HG03280 (cell line): ENCODE measurements around the gene DNAH1.

Experiments
- ATAC-seq: cut with Tn5 transposase; IDR thresholded peaks from one replicate; pipeline ENCODE4 v1.9.1; 2021; ENCODE audit warnings: mild to moderate bottlenecking, moderate library complexity; ENCODE audit not compliant: unreplicated experiment

Gene DNAH1

DNA sequence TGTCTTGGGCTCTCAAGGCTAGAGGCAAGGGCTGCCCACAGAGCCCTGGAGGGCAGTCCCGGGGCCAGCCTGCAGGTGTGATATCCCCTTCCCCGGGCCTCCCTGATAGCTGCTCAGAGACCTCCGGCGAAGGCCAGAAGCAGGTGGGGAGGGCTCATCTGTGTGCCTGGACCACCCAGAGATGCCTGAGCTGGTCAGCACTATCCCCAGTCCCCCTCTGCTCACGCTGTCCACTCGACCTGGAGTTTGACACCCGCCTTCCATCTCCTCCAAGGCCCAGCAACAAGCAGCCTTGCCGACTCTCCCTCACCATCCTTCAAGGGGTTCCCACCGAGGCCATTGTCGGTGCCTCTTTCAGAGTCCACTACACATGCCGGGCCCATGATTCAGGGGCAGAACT is 39.4 kb downstream of the DNAH1 start:
- ATAC-seq, result no peak

DNA sequence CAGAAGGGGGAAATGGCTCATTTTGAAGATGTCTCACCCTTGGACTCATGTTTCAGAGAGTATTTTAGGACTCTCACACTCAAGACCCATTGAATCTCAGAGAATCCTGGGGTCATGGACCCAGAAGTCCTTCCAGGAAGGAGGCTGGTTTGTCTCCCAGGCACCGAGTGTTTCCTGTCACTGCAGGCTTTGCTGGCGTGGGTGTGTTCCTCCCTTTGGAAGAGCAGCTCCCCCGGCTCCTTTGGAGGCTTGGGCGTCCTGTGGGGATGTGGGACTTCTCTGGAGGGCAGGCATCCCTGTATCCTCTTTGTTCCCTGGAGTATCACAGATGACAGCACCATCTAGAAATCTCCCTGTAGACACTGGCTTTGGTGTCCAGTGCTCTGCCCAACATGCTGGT is 40.0 kb downstream of the DNAH1 start:
- no peak for ATAC-seq

DNA sequence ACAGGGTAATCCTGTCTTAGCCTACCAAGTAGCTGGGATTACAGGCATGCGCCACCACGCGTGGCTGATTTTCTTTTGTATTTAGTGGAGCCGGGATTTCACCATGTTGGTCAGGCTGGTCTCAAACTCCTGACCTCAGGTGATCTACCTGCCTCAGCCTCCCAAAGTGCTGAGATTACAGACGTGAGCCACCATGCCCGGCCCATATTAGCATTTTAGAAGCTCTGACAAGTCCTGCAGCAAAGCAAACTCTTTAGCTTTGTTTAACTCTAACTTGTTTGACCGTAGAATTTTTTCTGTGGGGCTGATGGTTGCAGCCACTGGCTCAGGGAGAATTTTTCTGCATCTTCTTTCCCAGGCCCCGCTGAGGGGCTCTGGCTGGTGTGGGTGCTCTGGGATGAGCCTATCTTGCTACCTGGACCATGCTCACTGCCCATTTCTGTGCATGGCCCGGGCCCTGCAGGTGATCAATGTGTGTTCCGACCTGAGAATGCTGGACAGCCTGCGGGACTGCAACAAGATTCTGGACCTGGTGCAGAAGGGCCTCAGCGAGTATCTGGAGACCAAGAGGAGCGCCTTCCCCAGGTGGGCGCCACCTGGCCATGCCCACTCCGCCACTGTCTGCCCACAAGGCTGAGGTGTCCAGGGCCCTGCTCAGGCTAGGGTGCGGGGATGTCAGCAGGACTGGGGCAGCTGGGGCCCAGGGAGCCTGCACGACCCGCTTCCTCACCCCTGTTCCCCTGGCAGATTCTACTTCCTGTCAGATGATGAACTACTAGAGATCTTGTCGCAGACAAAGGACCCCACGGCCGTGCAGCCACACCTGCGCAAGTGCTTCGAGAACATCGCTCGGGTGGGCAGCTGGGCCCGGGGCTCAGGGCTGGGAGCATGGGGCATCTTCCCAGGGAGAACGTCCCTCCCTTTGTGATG is 41.3 kb downstream of the DNAH1 start:
- no peak for ATAC-seq

DNA sequence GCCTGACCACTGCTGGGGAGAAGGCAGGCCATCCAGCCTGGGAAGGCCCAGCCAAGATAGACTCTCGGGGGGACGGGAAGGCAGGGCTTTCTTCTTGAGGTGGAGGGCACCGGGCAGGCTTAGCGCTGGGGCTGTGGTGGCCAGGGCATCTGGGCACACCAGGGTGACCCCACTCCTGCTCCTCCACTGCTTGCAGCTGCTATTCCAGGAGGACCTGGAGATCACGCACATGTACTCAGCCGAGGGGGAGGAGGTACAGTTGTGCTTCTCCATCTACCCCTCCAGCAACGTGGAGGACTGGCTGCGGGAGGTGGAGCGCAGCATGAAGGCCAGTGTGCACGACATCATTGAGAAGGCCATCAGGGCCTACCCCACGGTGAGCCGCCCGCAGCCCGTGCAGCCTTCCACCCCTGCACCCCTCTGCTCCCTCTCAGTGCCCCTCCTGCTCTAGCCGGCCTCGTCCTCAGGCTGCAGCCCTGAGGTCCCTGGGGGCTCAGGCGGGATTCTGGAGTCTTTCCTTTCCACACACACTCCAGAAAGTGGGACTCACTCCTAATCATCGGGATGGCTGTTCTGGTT is 42.3 kb downstream of the DNAH1 start:
- ATAC-seq, result no peak

DNA sequence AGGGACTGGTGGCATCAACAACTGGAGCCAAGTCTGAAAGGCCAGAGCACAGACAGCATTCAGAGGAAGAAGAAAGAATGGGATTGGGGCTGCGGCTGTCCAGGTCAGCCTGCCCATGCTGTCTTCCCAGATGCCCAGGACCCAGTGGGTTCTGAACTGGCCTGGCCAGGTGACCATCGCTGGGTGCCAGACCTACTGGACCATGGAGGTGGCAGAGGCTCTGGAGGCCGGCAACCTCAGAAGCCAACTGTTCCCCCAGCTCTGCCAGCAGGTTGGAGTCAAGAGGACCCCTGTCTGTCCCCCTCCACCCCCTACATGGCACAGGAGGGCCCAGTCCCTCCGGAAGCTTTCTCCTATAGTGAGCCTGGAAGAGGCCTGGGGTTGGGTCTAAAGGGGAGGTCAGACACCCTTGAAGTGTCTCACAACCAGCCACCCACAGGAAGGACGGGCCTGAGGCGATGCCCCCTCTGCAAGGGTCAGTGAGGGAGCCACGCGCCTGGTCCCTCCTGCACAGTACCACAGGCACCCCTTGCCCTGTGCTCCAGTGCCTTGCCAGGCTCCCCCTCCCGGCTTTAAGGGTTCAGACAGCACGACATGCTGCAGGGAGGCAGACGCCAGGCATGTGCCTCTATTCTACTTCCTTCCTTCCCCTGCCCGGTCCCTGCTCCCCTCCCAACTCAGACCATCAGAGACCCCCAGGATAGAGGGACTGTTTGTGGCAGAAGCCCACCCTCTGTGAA is 43.2 kb downstream of the DNAH1 start:
- no peak for ATAC-seq

DNA sequence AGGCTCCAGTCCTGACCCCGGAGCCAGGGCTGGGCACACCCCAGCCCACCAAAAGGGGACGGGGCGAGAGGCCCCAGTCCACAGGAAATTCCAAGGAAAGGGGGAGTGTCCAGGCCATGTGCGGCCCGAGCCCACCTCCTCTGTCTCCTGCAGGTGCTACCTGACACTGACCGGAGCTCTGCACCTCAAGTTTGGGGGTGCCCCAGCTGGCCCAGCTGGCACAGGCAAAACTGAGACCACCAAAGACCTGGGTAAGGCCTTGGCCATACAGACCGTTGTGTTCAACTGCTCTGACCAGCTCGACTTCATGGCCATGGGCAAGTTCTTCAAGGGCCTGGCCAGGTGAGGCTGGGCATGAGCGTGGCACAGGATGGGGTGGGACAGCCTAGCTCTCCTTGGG is 44.9 kb downstream of the DNAH1 start:
- no peak for ATAC-seq

DNA sequence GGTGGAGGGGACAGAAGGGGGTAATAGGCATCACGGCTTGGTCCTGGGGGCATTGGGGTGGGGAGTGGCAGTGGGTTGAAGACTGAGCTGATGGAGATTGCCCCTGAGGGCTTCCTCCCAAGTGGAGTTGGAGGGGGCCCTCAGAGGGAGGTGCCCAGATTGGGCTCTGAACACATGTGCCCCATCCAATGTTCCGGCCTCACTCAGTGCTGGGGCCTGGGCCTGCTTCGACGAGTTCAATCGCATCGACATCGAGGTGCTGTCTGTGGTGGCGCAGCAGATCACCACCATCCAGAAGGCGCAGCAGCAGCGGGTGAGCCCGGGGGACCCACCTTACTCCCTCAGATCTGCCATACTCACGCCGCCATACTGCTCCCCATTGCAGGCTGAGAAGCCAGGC is 45.3 kb downstream of the DNAH1 start:
- ATAC-seq, result no peak

DNA sequence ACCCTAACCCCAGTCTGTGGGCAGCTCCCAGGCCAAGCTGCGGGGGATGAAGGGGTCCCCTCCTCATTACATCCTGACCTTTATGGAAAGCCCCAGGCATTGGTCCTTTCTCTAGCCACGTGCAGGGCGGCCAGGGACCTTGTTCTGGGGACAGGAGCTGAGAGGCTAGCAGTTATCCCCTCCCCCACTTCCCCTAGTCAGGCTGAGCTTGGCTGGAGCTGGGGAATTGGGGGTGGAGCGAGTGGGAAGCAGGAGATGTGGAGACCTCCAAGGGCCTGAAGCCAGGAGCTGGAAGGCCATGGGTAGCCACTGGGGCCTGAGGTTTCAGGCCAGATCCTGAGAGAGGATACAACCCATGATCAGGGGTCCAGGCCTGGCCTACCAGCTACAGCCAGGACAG is 45.8 kb downstream of the DNAH1 start:
- no peak for ATAC-seq

DNA sequence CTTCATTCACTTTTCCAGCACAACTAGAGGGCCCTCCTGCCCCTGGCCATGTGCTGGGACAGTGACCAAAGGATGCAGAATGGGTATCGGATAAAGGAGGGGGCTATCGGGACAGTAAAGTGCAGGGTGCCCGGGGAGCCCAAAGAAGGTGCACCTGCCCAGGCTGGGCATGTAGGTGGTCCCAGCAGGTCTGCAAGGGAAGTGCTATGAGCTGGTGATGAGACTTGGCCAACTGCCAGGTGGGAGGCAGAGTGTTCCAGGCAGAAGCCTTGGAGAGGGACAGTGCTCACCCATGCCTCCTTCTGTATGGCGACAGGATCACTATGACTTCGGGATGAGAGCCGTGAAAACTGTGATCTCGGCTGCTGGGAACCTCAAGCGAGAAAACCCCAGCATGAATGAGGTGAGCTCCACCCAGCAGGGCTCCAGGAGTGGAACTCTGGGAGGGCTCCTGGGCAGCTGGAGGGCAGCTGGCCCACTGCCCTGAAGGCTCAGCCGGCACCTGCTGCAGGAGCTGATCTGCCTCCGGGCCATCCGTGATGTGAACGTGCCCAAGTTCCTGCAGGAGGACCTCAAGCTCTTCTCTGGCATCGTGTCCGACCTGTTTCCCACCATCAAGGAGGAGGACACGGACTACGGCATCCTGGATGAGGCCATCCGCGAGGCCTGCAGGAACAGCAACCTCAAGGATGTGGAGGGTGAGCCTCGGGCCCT is 48.4 kb downstream of the DNAH1 start:
- ATAC-seq, result no peak

DNA sequence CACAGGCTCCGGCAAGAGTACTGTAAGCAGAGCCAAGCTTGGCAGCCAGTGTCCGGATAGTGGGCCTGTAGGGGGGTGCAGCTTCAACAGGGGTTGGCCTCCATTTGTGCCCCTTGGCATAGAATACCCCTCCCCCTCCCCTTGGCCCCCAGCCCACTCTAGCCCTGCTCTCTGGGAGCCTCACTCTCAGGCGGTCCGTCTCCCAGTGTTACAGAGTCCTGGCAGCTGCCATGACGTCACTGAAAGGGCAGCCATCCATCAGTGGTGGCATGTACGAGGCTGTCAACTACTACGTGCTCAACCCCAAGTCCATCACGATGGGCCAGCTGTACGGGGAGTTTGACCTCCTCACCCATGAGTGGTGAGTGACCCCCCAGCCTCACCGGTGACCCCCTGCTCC is 50.4 kb downstream of the DNAH1 start:
- no peak for ATAC-seq

DNA sequence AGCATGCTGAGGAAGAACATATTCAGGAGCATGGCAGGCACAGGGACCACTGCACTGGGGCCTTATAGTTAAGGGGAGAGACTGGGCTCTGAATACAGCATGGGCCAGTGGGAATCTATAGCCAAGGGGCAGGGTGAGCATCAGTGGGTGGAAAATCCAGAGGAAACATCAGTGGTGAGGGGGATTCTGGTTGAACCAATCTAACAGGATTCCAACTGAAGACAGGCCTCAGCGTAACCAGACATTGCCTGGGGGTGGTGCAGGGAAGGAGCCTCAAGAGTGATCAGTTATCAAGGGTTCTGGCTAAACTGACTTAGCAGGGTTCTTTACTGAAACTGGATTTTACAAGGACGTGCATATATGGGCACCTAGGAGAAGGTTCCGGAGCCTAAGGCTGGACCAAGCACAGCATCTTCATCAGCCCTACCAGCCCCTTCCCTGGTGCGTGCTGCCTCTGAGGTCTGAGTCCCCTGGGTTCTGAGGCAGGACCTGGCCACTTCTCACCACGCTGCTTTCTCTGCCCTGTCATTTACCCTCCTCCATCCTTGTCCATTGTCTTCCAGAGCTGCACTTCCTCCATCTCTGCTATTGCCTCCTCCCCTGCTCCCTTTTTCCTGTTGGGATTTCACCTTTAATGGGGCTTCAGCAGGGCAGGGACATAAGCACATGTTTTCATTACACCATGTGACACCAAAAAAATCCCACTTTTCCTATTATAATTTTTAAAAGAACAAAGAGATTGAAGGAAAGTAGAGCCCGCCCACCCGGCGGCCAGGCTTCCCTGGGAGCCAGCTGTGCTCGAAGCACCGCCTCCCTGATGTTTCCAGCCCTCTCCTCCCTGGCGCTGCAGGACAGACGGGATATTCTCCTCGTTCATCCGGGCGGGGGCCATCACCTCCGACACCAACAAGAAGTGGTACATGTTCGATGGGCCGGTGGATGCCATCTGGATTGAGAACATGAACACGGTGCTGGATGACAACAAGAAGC is 52.1 kb downstream of the DNAH1 start:
- no peak for ATAC-seq

DNA sequence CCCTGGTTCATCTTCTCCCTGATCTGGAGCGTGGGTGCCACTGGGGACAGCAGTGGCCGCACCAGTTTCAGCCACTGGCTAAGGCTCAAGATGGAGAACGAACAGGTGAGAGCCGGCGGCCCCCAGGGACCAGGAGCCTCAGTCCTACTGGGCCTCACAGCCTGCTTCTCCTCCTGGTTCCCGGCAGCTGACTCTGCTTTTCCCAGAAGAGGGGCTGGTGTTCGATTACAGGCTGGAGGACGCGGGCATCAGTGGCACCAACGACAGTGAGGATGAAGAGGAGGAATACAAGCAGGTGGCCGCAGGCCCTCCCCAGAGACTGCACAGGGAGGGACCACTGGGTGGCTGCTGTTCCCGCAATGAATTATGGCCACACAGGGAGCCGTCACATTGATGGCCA is 54.4 kb downstream of the DNAH1 start:
- no peak for ATAC-seq

DNA sequence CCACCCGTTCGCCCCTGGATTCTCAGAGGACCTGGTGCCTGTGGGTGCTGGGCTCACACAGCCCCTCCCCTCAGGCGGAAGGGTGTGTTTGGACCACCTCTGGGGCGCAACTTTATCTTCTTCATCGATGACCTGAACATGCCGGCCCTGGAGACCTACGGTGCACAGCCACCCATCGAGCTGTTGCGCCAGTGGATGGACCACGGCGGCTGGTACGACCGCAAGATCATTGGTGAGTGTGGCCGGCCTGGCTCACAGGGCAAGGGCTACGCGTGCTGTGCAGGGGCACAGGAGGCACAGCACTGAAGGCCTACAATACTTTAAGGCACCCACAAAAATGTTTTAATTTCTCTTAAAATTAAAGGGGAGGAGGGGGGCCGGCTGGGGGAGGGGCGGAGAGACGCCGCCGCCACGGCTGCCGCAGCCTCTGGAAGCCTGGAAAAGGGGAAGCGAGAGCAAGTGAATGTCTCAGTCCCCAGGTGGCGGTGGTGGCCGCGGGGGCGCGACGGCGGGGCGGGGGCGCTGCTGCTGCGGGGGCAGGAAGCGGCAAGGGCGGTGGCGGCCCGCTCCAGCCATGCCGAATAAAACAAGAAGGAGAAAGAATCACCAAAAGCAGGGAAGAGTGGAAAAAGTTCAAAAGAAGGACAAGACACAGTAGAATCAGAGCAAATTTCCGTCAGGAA is 56.8 kb downstream of the DNAH1 start:
- no peak for ATAC-seq

DNA sequence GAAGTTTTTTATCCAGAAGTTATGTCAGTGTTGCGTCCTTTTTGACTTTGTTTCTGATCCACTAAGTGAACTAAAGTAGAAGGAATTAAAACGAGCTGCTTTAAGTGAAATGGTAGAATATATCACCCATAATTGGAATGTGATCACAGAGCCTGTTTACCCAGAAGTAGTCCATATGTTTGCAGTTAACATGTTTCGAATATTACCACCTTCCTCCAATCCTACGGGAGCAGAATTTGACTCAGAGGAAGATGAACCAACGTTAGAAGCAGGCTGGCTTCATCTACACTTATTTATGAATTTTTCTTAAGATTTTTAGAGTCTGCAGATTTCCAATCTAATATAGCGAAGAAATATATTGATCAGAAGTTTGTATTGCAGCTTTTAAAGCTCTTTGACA is 57.6 kb downstream of the DNAH1 start:
- no peak for ATAC-seq

DNA sequence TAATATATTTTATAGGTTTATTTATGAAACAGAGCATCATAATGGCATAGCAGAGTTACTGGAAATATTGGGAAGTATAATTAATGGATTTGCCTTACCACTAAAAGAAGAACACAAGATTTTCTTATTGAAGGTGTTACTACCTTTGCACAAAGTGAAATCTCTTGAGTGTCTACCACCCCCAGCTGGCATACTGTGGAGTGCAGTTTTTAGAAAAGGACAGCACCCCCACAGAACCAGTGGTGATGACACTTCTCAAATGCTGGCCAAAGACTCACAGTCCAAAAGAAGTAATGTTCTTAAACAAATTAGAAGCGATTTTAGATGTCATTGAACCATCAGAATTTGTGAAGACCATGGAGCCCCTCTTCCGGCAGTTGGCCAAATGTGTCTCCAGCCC is 58.1 kb downstream of the DNAH1 start:
- no peak for ATAC-seq

DNA sequence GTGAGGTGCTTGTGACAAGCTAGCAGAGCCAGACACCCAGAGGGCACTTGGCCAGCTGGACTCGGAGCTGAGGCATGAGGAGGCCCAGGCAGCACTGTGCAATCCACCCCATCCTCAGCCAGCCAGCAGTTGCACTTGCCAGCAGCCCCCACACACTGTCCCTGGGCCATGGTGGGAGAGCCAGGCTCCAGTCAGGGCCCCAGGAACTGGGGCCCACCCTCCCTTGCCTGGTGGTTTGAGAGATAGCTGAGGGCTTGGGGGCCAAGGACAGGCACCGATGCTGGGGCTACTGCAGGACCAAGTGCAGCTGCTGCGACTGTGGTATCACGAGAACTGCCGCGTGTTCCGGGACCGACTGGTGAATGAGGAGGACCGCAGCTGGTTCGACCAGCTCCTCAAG is 63.5 kb downstream of the DNAH1 start:
- no peak for ATAC-seq

DNA sequence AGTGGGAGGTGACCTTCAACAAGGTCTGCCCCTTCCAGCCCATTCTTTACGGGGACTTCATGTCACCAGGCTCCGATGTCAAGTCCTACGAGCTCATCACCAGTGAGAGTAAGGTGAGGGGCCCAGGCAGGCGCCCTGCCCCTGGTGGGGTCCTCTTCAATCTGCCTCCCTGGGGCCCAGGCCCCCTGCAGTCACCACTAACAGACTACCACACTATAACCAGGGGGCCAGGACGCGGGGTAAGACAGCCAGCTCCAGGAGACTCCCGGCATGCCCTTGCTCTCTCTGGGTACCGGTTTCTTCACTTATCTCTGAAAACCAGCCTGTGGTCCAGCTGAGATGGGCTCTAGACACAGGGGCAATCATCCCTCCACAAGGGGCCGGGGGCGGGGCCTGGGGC is 63.9 kb downstream of the DNAH1 start:
- no peak for ATAC-seq

DNA sequence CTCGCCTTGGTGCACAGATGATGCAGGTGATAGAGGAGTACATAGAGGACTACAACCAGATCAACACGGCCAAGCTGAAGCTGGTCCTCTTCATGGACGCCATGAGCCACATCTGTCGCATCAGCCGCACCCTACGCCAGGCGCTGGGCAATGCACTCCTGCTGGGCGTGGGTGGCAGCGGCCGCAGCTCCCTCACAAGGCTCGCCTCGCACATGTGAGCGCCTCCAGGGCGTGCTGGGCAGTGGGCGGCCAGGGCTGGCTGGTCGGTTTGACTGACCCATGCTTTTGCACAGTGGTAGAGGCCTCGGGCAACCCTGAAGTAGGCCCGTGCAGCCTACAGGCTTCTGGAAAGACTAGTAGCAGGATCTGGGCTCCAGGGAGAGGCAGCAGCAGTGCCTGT is 65.5 kb downstream of the DNAH1 start:
- ATAC-seq, result no peak

DNA sequence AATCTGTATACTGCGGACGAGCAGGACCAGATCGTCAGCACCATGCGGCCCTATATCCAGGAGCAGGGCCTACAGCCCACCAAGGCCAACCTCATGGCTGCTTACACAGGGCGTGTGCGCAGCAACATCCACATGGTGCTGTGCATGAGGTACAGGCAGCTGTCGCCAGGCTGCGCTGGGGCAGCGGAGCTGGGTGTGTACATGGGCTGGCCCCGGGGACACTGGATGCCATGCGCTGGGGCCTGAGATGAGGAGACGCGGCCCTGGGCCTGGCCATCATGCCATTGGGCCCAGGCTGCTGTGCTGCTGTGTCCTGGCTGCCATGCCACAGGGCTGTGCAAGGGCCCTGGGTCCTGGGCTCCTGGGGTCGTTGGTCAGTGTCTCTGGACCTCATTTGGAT is 67.3 kb downstream of the DNAH1 start:
- no peak for ATAC-seq
